Esophagus squamous epithelium (tissue), 5 donors: ENCODE data around the gene ZBED1. TPM values are rescaled to one million over a fixed set of nuclear protein-coding genes. Genes with fewer than 3 reads are reported as not detected.

Experiments used
- DNase-seq: peaks from one replicate; lab custom pipeline; 2025; lab: John Stamatoyannopoulos, UW
- H3K27ac ChIP-seq, 4 donors: fragments of 200-600 bp; sonication (generic); one replicate each; pipeline ENCODE4 v1.5.1; 2016 to 2019; ENCODE audit warnings: mild to moderate bottlenecking in 1 of 4
- H3K27me3 ChIP-seq, 4 donors: fragments of 200-600 bp; sonication (generic); 1 replicate in 3 of 4; 2 replicates in 1 of 4; pipeline versions ENCODE4 v1.5.1 to v1.6.0; 2017 to 2021; ENCODE audit warnings: antibody characterized with exemption in 1 of 4
- H3K36me3 ChIP-seq, 3 donors: fragments of 200-600 bp; sonication (generic); one replicate each; pipeline ENCODE4 v1.5.1; 2016 to 2019
- H3K4me1 ChIP-seq, 3 donors: fragments of 200-600 bp; sonication (generic); one replicate each; pipeline ENCODE4 v1.5.1; 2017 to 2019
- H3K4me3 ChIP-seq, 4 donors: fragments of 200-600 bp; sonication (generic); 1 replicate in 3 of 4; 2 replicates in 1 of 4; pipeline ENCODE4 v1.5.1; 2016 to 2019; ENCODE audit warnings: mild to moderate bottlenecking in 2 of 4, moderate library complexity in 1 of 4
- H3K9me3 ChIP-seq, 3 donors: fragments of 200-600 bp; sonication (generic); one replicate each; pipeline ENCODE4 v1.5.1; 2016 to 2019
- POLR2A ChIP-seq, 4 donors: fragments of 450-650 bp; IDR thresholded peaks; one replicate each; pipeline ENCODE4 v1.6.1; 2017; ENCODE audit warnings: antibody characterized with exemption in 4 of 4, mild to moderate bottlenecking in 4 of 4, moderate library complexity in 3 of 4
- WGBS, 2 donors: methylation state at CpG; one replicate each; pipeline ENCODE4 v1.1.5; 2018; 5-methylcytosine and 5-hydroxymethylcytosine counted together
- intact Hi-C: fragments of 100-400 bp; cut with DNase I; formaldehyde crosslinking; loops from one replicate; pipeline ENCODE4 v1.15.0; 2022
- total RNA-seq, 4 donors: library from RNA; depleted of rRNA; stranded (reverse); fragments of >200 nt; gene quantifications; one replicate each; pipeline ENCODE4 v1.1.0, GENCODE V29; 2016
- TF ChIP-seq, protein P1 (sequence below), 6 experiments: fragments of 450-650 bp in 4 of 6; fragments of 200-600 bp in 2 of 6; sonication (generic) in 2 of 6; IDR thresholded peaks; one replicate each; pipeline ENCODE4 v1.5.1; 2016 to 2019; ENCODE audit warnings: antibody characterized with exemption in 6 of 6, mild to moderate bottlenecking in 4 of 6, moderate library complexity in 4 of 6
- donor health status: DM: yes; HTN: yes; CAD: no.

The ZBED1 gene
- total RNA-seq, 4 donors from 2014 or later: 17.5 to 31.0 (median 25.5) TPM

DNA sequence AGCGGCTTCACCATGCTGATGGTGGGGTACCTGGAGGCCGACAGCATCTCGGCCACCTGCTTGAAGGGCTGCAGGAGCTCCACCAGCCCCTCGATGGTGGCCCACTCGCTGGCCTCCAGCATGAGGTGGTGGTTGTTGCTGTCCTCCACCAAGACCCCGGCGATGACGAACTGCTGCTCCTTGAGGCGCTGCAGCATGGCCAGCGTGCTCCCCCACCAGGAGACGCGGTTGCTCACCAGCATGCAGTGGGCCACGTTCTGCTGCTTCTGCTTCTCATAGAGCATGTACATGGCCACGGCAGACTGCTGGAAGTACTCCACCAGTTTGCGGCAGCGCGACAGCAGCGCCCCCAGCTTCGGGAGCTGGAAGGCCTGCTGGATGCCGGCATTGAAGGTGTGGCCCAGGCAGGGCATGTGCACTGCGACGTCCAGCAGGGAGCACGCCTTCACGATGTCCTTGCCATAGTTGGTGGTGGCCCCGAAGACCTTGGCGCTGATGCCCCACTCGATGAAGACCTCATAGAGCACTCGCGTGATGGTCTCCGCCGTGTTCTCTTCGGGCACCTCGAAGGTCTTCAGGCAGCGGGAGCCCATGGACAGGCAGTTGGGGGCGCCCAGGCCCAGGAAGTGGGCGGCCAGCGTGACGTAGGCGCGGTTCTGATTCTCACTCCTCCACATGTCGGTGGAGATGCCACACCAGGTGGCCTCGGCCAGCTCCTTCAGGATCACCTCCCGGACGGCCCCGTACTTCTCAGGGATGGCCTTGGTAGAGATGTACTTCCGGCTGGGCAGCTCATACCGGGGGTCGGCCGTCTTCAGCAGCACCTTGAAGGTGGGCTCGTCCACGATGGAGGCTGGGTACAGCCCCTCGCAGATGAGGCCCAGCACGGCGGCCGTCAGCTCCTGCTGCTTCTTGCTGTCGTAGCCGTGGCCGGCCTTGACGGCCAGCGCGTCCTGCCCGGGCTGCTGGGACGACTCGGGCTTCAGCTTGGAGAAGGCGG is 11.0 kb downstream of the ZBED1 start:
- no peak overlapping the region for H3K27ac ChIP-seq
- peaks cover 0 to 37% (median 0%) of the 10 kb centered on the region in 3 donors for H3K4me1 ChIP-seq
- no peak overlapping the region for H3K4me3 ChIP-seq
- H3K27me3 ChIP-seq: no peaks in the 10 kb centered on the region
- TF ChIP-seq, protein P1, sequence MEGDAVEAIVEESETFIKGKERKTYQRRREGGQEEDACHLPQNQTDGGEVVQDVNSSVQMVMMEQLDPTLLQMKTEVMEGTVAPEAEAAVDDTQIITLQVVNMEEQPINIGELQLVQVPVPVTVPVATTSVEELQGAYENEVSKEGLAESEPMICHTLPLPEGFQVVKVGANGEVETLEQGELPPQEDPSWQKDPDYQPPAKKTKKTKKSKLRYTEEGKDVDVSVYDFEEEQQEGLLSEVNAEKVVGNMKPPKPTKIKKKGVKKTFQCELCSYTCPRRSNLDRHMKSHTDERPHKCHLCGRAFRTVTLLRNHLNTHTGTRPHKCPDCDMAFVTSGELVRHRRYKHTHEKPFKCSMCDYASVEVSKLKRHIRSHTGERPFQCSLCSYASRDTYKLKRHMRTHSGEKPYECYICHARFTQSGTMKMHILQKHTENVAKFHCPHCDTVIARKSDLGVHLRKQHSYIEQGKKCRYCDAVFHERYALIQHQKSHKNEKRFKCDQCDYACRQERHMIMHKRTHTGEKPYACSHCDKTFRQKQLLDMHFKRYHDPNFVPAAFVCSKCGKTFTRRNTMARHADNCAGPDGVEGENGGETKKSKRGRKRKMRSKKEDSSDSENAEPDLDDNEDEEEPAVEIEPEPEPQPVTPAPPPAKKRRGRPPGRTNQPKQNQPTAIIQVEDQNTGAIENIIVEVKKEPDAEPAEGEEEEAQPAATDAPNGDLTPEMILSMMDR (IDR thresholded peaks at IDR 0.05): no peak
- no peak for TF ChIP-seq POLR2A (IDR thresholded peaks at IDR 0.05)
- intact Hi-C loops: no loop called here
- no peak for DNase-seq
- no peaks in the 10 kb centered on the region for H3K9me3 ChIP-seq
- WGBS, 2 donors: 94 to 95% methylated on average over 16 to 29 of the region's 65 CpGs
- peaks cover 17 to 67% (median 22%) of the 10 kb centered on the region in 3 donors for H3K36me3 ChIP-seq

DNA sequence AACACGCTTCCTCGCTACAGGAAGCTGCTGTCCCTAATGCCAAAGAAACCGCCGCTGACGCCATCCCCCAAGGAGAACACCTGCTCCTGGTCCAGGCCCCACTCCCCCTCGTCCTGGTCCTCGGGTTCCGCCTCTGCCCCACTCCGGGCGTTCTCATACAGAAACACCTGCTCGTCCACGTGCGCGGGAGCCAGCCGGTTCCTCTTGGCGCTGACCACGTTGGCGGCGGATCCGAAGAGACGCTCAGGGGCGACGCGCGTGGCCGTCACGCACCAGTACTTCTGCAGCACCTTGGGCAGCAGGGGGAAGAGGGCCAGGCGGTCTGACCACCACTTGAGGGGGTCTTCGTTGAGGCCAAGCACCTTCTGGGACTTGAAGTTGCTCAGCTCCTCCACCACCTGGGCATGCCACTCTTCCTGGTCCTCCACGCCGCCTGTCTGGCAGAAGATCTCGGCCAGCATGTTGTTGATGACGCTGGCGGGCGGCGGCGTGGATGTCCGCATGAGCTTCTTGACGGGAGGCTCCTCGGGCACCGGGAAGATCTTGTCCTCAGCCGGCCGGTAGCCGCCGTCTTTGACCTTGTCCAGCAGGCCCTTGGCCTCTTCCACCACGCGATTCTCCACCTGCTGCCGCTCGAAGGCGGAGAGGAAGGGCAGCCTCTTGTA is 12.0 kb downstream of the ZBED1 start:
- no peaks in the 10 kb centered on the region for H3K9me3 ChIP-seq
- intact Hi-C loops: no loop called here
- no peak overlapping the region for H3K4me3 ChIP-seq
- WGBS, 2 donors: 96 to 97% methylated on average over 19 to 39 of the region's 50 CpGs
- H3K27ac ChIP-seq: no peak overlapping the region
- no peaks in the 10 kb centered on the region for H3K27me3 ChIP-seq
- H3K4me1 ChIP-seq: peaks cover 0 to 47% (median 0%) of the 10 kb centered on the region in 3 donors
- H3K36me3 ChIP-seq: peaks cover 17 to 67% (median 22%) of the 10 kb centered on the region in 3 donors
- no peak for DNase-seq
- TF ChIP-seq, protein P1 (IDR thresholded peaks at IDR 0.05): no peak
- TF ChIP-seq POLR2A (IDR thresholded peaks at IDR 0.05): no peak

DNA sequence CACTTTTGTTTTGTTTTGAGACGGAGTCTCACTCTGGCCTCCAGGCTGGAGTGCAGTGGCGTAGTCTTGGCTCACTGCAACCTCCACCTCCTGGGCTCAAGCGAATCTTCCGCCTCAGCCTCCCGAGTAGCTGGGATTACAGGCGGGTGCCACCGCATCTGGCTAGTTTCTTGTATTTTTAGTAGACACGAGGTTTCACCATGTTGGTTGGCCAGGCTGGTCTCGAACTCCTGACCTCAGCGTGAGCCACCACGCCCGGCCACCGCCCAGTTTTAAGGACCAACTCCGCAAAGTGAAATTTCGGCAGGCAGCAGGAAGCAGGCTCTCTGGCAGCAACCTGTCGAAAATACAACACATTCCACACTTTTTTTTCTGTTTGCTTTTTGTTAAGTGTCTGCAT is 13.4 kb downstream of the ZBED1 start:
- intact Hi-C loops: no loop called here
- H3K27ac ChIP-seq: no peak overlapping the region
- H3K9me3 ChIP-seq: no peaks in the 10 kb centered on the region
- DNase-seq: no peak
- TF ChIP-seq, protein P1 (IDR thresholded peaks at IDR 0.05): no peak
- TF ChIP-seq POLR2A (IDR thresholded peaks at IDR 0.05): no peak
- 85 to 88% methylated on average over 9 to 16 of the region's 16 CpGs for WGBS, 2 donors
- H3K36me3 ChIP-seq: peaks cover 17 to 61% (median 22%) of the 10 kb centered on the region in 3 donors
- no peak overlapping the region for H3K4me3 ChIP-seq
- H3K27me3 ChIP-seq: no peaks in the 10 kb centered on the region
- H3K4me1 ChIP-seq: peaks cover 0 to 47% (median 0%) of the 10 kb centered on the region in 3 donors

DNA sequence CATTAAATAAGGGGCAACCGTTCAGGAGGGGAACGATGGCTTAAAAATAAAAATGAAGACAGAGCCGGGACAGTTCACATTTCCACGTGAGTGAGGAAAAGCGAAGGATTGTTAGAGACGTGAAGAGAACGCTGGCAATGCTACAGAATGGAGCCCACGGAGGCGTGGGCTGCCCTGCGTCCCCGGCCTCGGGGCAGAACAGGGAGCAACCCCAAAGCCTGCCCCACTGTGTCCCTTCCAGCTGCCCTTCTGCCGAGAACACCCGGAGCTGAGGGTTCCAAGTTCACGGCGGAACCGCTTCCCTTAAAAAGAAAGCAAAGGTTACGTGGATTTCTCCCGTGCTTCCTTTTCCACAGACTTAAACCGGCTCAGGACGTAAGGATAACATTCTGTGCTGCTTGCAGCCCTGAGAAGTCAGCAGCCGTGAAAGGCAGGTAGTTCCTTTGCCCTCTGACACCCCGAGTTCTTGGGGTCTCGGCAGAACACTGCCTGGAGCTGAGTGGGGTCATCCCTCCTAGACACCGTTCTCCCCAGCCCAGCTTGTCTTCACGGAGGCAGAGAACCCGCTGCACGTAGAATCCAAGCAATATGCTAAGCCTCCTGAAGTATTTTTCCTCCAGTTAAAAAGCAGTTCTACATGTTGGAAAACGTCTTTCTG is 14.2 kb downstream of the ZBED1 start:
- Histone ChIP-seq H3K4me1 (peaks cover 0 to 43% (median 0%) of the 10 kb centered on the region in 3 donors), H3K27me3 (no peaks in the 10 kb centered on the region), H3K27ac (peak overlapping the region in 2 of 4 donors; percentile 3 to 82), H3K9me3 (no peaks in the 10 kb centered on the region), H3K4me3 (no peak overlapping the region), H3K36me3 (peaks cover 17 to 53% (median 22%) of the 10 kb centered on the region in 3 donors)
- no peak for TF ChIP-seq POLR2A (IDR thresholded peaks at IDR 0.05)
- TF ChIP-seq, protein P1 (IDR thresholded peaks at IDR 0.05): no peak
- 71 to 86% methylated on average over 24 to 26 of the region's 29 CpGs for WGBS, 2 donors
- DNase-seq: no peak
- intact Hi-C loops: no loop called here
